ENCODE results near the gene ARID1B.

The ARID1B gene

GRCh38 chr6:157210954-157211353 is 433.8 kb downstream of the ARID1B start:
- no peak for TF ChIP-seq CTCF (IDR thresholded peaks at IDR 0.05; ENCODE audit: control extremely low read depth, extremely low read depth, low read depth, missing control alignments)
- CTCF ChIA-PET: interaction anchor here (1.1 to 2.7 kb wide), 2 partner anchors 18 to 177 kb away, joined by 3 to 7 read pairs; no protein-coding TSS in a partner anchor
- no peak for DNase-seq (ENCODE audit: extremely low spot score)
- POLR2A ChIA-PET: no interaction called here

- POLR2A ChIA-PET: no interaction called here
- DNase-seq (ENCODE audit: extremely low spot score): no peak
- CTCF ChIA-PET: interaction anchor here (1.1 to 2.7 kb wide), 2 partner anchors 17 to 178 kb away, joined by 3 to 7 read pairs; no protein-coding TSS in a partner anchor
- TF ChIP-seq CTCF (IDR thresholded peaks at IDR 0.05; ENCODE audit: control extremely low read depth, extremely low read depth, low read depth, missing control alignments): no peak
Measured at GRCh38 chr6:157211603-157212455, 434.7 kb downstream of the ARID1B start.

GRCh38 chr6:157213426-157213825 is 436.2 kb downstream of the ARID1B start:
- CTCF ChIA-PET: interaction anchor here (0.6 to 2.0 kb wide), 4 partner anchors 9 to 23 kb away, joined by 3 to 8 read pairs (median 4); no protein-coding TSS in a partner anchor
- POLR2A ChIA-PET: no interaction called here
- TF ChIP-seq CTCF (IDR thresholded peaks at IDR 0.05; ENCODE audit: control extremely low read depth, extremely low read depth, low read depth, missing control alignments): no peak
- no peak for DNase-seq (ENCODE audit: extremely low spot score)

- no peak for TF ChIP-seq CTCF (IDR thresholded peaks at IDR 0.05; ENCODE audit: control extremely low read depth, extremely low read depth, low read depth, missing control alignments)
- ChIA-PET CTCF (interaction anchor here (0.6 to 2.0 kb wide), 4 partner anchors 9 to 22 kb away, joined by 3 to 8 read pairs (median 4); no protein-coding TSS in a partner anchor), POLR2A (no interaction called here)
- DNase-seq (ENCODE audit: extremely low spot score): no peak
Measured at GRCh38 chr6:157213907-157214565, 436.9 kb downstream of the ARID1B start.

- no peak for DNase-seq (ENCODE audit: extremely low spot score)
- POLR2A ChIA-PET: no interaction called here
- no peak for TF ChIP-seq CTCF (IDR thresholded peaks at IDR 0.05; ENCODE audit: control extremely low read depth, extremely low read depth, low read depth, missing control alignments)
- CTCF ChIA-PET: interaction anchor here (1.0 to 1.8 kb wide), 2 partner anchors 14 to 22 kb away, joined by 3 to 5 read pairs; no protein-coding TSS in a partner anchor
Measured at GRCh38 chr6:157215717-157216116, 438.5 kb downstream of the ARID1B start.

GRCh38 chr6:157216570-157216969 is 439.4 kb downstream of the ARID1B start:
- CTCF ChIA-PET: interaction anchor here (1.8 kb wide), 1 partner anchor 23 kb away, joined by 5 read pairs; no protein-coding TSS in a partner anchor
- TF ChIP-seq CTCF (IDR thresholded peaks at IDR 0.05; ENCODE audit: control extremely low read depth, extremely low read depth, low read depth, missing control alignments): no peak
- DNase-seq (ENCODE audit: extremely low spot score): no peak
- POLR2A ChIA-PET: no interaction called here

All from GM10248 (cell line).